ENCODE data around the gene TSPAN3.

Gene TSPAN3

DNA sequence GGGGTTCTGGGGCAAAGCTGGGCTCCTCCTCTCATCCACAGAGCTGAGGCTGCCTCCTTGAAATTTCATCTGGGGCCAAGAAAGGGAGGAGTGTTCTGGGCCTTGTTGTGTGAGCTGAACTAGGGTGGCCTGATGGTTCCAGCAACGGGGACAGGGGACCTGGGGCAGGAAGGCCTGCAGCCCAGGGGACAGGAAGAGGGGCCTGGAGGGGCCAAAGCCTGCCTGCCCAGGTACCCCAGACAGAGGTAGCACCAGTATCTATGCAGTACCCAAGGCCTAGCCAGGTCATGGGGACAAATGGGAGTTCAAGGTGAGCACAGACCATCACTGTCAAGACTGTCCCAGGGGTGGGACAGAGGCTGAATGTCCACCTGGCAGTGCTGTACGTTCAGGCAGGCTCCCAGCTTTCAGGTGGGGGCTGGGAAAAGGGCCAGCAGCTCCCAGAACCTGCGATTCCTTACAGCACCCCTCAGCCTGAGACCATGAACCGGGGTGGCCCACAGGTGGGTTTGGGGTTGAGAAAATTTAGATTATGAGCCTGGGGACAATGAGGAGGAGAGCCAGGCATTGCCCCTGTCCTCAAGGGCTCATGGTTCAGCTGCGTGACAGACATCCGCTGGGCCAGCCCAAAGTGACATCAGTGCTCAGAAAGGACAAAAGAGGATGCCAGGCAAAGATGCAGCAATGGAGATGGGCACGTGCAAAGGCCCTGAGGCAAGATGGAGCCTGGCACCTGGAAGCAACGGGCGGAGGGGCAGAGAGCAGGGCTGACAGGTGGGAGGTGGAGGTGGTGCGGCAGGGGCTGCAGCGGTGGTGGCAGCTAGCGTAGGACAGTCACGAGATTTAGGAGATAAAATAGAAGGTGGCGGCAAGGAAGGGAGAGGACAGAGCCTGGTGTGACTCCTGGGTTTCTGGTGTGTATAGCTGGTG lies 48.0 kb downstream of the TSPAN3 start:
- no peaks in the 10 kb centered on the region for H3K9me3 ChIP-seq (ENCODE audit: severe bottlenecking)
- ATAC-seq (ENCODE audit: low read depth) = no peak
- TF ChIP-seq, protein P1, sequence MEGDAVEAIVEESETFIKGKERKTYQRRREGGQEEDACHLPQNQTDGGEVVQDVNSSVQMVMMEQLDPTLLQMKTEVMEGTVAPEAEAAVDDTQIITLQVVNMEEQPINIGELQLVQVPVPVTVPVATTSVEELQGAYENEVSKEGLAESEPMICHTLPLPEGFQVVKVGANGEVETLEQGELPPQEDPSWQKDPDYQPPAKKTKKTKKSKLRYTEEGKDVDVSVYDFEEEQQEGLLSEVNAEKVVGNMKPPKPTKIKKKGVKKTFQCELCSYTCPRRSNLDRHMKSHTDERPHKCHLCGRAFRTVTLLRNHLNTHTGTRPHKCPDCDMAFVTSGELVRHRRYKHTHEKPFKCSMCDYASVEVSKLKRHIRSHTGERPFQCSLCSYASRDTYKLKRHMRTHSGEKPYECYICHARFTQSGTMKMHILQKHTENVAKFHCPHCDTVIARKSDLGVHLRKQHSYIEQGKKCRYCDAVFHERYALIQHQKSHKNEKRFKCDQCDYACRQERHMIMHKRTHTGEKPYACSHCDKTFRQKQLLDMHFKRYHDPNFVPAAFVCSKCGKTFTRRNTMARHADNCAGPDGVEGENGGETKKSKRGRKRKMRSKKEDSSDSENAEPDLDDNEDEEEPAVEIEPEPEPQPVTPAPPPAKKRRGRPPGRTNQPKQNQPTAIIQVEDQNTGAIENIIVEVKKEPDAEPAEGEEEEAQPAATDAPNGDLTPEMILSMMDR (IDR thresholded peaks at IDR 0.05; ENCODE audit: poor library complexity, severe bottlenecking) = no peak
- peaks cover 5% of the 10 kb centered on the region for H3K4me1 ChIP-seq (ENCODE audit: insufficient read depth, poor library complexity, severe bottlenecking)
- no peaks in the 10 kb centered on the region for H3K27me3 ChIP-seq (ENCODE audit: insufficient read depth, poor library complexity, severe bottlenecking)
- H3K36me3 ChIP-seq (ENCODE audit: low read depth) = no peaks in the 10 kb centered on the region
- no peak overlapping the region for H3K4me3 ChIP-seq (ENCODE audit: severe bottlenecking)
- no peak for DNase-seq (ENCODE audit: low spot score)
- H3K27ac ChIP-seq (ENCODE audit: poor library complexity, severe bottlenecking) = peak overlapping the region; percentile 15

DNA sequence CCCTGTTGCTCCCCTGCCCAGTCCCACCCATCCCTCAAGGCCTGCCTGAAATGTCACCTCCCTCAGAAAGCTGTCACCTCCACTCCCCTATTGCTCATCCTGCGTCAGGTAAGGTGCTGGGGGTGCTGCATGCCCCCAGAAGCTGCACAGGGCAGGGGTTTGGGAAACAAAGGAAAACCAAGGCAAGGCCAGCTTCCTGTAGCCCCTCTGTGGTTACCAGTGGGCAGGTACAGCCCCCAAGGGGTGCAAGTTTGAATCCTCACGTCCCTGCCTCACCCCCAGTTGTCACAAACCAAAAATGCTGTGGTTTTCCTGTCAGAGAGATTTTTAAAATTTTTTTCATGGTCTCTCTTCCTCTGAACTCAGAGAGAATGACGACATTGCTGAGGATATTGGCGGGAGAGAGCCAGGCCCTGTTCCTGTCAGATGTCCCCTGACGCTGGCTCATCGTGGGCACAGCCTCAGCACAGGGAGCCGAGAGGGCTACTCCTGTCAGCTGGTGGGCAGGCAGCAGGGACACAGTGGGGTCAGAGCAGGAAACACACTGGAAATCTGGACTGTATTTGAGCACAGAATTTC lies 49.0 kb downstream of the TSPAN3 start:
- no peaks in the 10 kb centered on the region for H3K9me3 ChIP-seq (ENCODE audit: severe bottlenecking)
- DNase-seq (ENCODE audit: low spot score) = no peak
- ATAC-seq (ENCODE audit: low read depth) = no peak
- peaks cover 5% of the 10 kb centered on the region for H3K4me1 ChIP-seq (ENCODE audit: insufficient read depth, poor library complexity, severe bottlenecking)
- no peak overlapping the region for H3K4me3 ChIP-seq (ENCODE audit: severe bottlenecking)
- TF ChIP-seq, protein P1 (IDR thresholded peaks at IDR 0.05; ENCODE audit: poor library complexity, severe bottlenecking) = no peak
- H3K27me3 ChIP-seq (ENCODE audit: insufficient read depth, poor library complexity, severe bottlenecking) = no peaks in the 10 kb centered on the region
- H3K36me3 ChIP-seq (ENCODE audit: low read depth) = no peaks in the 10 kb centered on the region
- peak overlapping the region; percentile 15 for H3K27ac ChIP-seq (ENCODE audit: poor library complexity, severe bottlenecking)

DNA sequence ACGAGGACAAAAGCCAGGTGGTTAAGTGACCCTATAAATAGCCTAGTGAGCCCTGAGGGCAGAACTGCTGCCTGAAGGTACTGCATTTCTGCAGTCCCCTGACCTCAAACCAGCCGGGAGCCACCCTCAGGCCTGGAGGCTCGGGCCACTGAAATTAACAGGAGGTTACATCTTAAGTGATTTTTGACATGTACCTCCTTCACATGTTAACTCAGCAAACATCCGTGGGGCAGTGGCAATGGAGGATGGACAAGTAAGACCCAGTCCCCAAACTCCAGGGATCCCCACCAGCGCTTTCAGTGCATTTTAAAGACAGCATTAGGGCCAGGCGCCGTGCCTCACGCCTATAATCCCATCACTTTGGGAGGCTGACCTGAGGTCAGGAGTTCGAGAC lies 49.8 kb downstream of the TSPAN3 start:
- peaks cover 5% of the 10 kb centered on the region for H3K4me1 ChIP-seq (ENCODE audit: insufficient read depth, poor library complexity, severe bottlenecking)
- no peak overlapping the region for H3K27ac ChIP-seq (ENCODE audit: poor library complexity, severe bottlenecking)
- no peaks in the 10 kb centered on the region for H3K36me3 ChIP-seq (ENCODE audit: low read depth)
- DNase-seq (ENCODE audit: low spot score) = no peak
- no peaks in the 10 kb centered on the region for H3K27me3 ChIP-seq (ENCODE audit: insufficient read depth, poor library complexity, severe bottlenecking)
- TF ChIP-seq, protein P1 (IDR thresholded peaks at IDR 0.05; ENCODE audit: poor library complexity, severe bottlenecking) = no peak
- ATAC-seq (ENCODE audit: low read depth) = no peak
- no peak overlapping the region for H3K4me3 ChIP-seq (ENCODE audit: severe bottlenecking)
- H3K9me3 ChIP-seq (ENCODE audit: severe bottlenecking) = no peaks in the 10 kb centered on the region

DNA sequence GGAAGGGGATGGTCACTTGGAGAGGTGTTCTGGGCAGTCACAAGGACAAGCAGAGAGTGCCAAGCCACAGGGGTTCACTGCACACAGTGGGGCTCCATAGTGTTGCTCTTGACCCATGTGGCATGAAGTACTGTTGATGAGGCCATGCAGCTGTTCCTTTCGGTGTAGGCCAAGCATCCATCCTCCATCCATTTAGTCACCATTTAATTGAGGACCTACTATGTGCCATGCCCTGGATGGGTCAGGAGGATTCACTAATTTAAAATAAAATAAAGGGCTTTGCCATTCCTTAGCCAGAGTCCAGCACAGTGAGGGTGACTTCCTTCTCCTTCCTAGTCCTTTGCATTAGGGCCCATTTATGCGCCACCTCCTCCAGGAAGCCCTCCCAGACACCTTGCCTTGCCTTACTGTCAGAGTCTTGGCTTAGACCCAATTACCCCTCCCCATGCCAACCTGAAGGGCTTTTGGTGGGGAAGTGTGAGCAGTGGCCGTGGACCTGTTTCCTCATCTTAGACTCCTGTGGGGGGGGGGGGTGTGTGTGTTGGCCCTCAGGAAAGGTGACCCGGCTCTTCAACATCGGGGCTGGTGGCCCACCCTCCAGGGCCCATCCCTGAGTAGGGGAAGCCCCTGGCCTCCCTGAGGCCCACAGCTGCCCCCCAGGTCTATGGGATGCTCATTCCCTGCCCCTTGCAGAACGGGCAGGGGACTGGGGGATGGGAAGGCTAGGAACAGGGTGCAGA lies 50.4 kb downstream of the TSPAN3 start:
- Histone ChIP-seq H3K36me3 (ENCODE audit: low read depth) (no peaks in the 10 kb centered on the region), H3K27me3 (ENCODE audit: insufficient read depth, poor library complexity, severe bottlenecking) (no peaks in the 10 kb centered on the region), H3K4me1 (ENCODE audit: insufficient read depth, poor library complexity, severe bottlenecking) (peaks cover 5% of the 10 kb centered on the region), H3K9me3 (ENCODE audit: severe bottlenecking) (no peaks in the 10 kb centered on the region), H3K4me3 (ENCODE audit: severe bottlenecking) (no peak overlapping the region), H3K27ac (ENCODE audit: poor library complexity, severe bottlenecking) (no peak overlapping the region)
- TF ChIP-seq, protein P1 (IDR thresholded peaks at IDR 0.05; ENCODE audit: poor library complexity, severe bottlenecking) = no peak
- no peak for ATAC-seq (ENCODE audit: low read depth)
- DNase-seq (ENCODE audit: low spot score) = no peak
